GM20000 (cell line): Measurements from ENCODE around the gene DUSP14.

Source experiments
- DNase-seq: peaks from one replicate; pipeline ENCODE4 v3.0.0; 2012; ENCODE audit warnings: low spot score
- CTCF ChIP-seq: IDR thresholded peaks from 2 replicates; pipeline ENCODE4 v1.5.1; 2012; ENCODE audit warnings: mild to moderate bottlenecking, control low read depth; ENCODE audit errors: extremely low read depth, missing control alignments

Gene DUSP14

GRCh38 chr17:37485938-37486570, 3.6 kb upstream of the DUSP14 start:
- no peak for DNase-seq
- TF ChIP-seq CTCF: no peak

- DNase-seq: no peak
- no peak for TF ChIP-seq CTCF
Measured at GRCh38 chr17:37488009-37488604, 1.6 kb upstream of the DUSP14 start.

- DNase-seq: peak; percentile 61
- no peak for TF ChIP-seq CTCF
Measured at GRCh38 chr17:37488607-37489196, 989 bp upstream of the DUSP14 start.

GRCh38 chr17:37490022-37490587, 414 bp downstream of the DUSP14 start:
- peak; percentile 48 for TF ChIP-seq CTCF
- DNase-seq: peak; percentile 83

GRCh38 chr17:37490638-37491614, 1.2 kb downstream of the DUSP14 start:
- peak; percentile 41 for DNase-seq

GRCh38 chr17:37492167-37492566, 2.5 kb downstream of the DUSP14 start:
- no peak for DNase-seq
- TF ChIP-seq CTCF: no peak

More at GRCh38 chr17:37490638-37491614, 1.2 kb downstream of the DUSP14 start:
- no peak for TF ChIP-seq CTCF
